Pancreas (tissue), 10 donors: ENCODE results near the gene OR8B4. TPM values are rescaled to one million over a fixed set of nuclear protein-coding genes. Genes with fewer than 3 reads are reported as not detected.
"Not testable (repeated sequence)": the region's sequence is repeated elsewhere in the genome, so short reads cannot be mapped to it uniquely, and the experiment has no call there.

Experiments
- ATAC-seq, 4 donors: fragments of 200-7000 bp; cut with Tn5 transposase; one replicate each; pipeline versions ENCODE4 v1.8.0 to v1.9.1; 2020; ENCODE audit warnings: mild to moderate bottlenecking in 4 of 4, moderate library complexity in 4 of 4
- DNase-seq, 6 donors: peaks; one replicate each; pipeline ENCODE4 v3.0.0-alpha.2; 2020
- FAIRE-seq: peaks from 2 replicates; lab custom pipeline; 2012; peaks lifted over from hg19 to GRCh38; lab: Jason Lieb, UNC
- H3K27ac ChIP-seq, 4 donors: fragments of 200-600 bp; sonication (generic); 1 replicate in 3 of 4; 2 replicates in 1 of 4; pipeline versions ENCODE4 v1.5.0 to v1.8.0; 2020
- H3K27me3 ChIP-seq, 4 donors: fragments of 200-600 bp; one replicate each; pipeline ENCODE4 v1.8.0; 2021
- H3K36me3 ChIP-seq, 3 donors: fragments of 200-600 bp; sonication (generic) in 1 of 3; one replicate each; pipeline versions ENCODE4 v1.5.0 to v1.8.0; 2020 to 2021
- H3K4me1 ChIP-seq, 3 donors: fragments of 200-600 bp; one replicate each; pipeline ENCODE4 v1.8.0; 2021
- H3K4me3 ChIP-seq, 4 donors: fragments of 200-600 bp; sonication (generic) in 2 of 4; one replicate each; pipeline versions ENCODE4 v1.5.0 to v1.8.0; 2020 to 2021
- H3K9me3 ChIP-seq, 4 donors: fragments of 200-600 bp; one replicate each; pipeline ENCODE4 v1.8.0; 2021
- CTCF ChIP-seq, 4 donors: fragments of 200-600 bp; sonication (generic) in 3 of 4; IDR thresholded peaks; one replicate each; pipeline versions ENCODE4 v1.5.0 to v1.8.0; 2021; ENCODE audit warnings: antibody characterized with exemption in 4 of 4
- WGBS, 2 donors: extraction: QIAGEN DNeasy Blood & Tissue Kit; methylation state at CpG; one replicate each; pipeline ENCODE4 v1.1.7; 2013; 5-methylcytosine and 5-hydroxymethylcytosine counted together
- intact Hi-C, 3 donors: fragments of 100-400 bp; cut with DNase I; formaldehyde crosslinking; loops; one replicate each; pipeline versions ENCODE4 v1.11.1 to v1.14.2; 2022
- polyA plus RNA-seq, 2 donors: library from polyadenylated mRNA; stranded (reverse); fragments of 200-250 nt; gene quantifications; one replicate each; pipeline ENCODE4 v1.2.3, GENCODE V29; 2013
- total RNA-seq, 6 donors: library from RNA; stranded (reverse); fragmentation: NEBNext Ultra II Directional in 4 of 6; extraction: Animal tissue kit (Norgen Biotek cat#: 25700) in 4 of 6; gene quantifications; one replicate each; pipeline versions ENCODE4 v1.2.1 to v1.2.4, GENCODE V29; 2021 to 2023
- donor health status: healthy with polysubstance abuse.
- donor health status: DM: no; HTN: no; CAD: no; lungs with moderate emphysema.
- donor health status: DM: no; HTN: no; CAD: no.
- donor health status: control.
- donor health status: control.
- donor health status: Bipolar disorder and iron deficiency.
- donor health status: DM: yes; HTN: yes; CAD: no.
- donor health status: DM: no; HTN: no; CAD: no.
- donor health status: DM: no; HTN: no; CAD: no.
- donor health status: DM: yes; HTN: yes; CAD: no.

OR8B4 gene
- total and polyA plus RNA-seq, 8 donors = not detected

- Histone ChIP-seq H3K4me1 (no peaks in the 10 kb centered on the region), H3K4me3 (no peak overlapping the region), H3K36me3 (no peaks in the 10 kb centered on the region), H3K27me3 (no peaks in the 10 kb centered on the region), H3K27ac (no peak overlapping the region), H3K9me3 (no peaks in the 10 kb centered on the region)
- no peak for FAIRE-seq
- ATAC-seq = no peak
- no peak for DNase-seq
- WGBS, 2 donors = 64 to 69% methylated on average over 4 of the region's 4 CpGs
- no peak for TF ChIP-seq CTCF (IDR thresholded peaks at IDR 0.05)
- intact Hi-C loops = no loop called here
Observed at GRCh38 chr11:124421043-124421442, 3.6 kb downstream of the OR8B4 start.

- ATAC-seq (peak in 3 of 4 donors; percentile 54 to 67 (median 54)), FAIRE-seq (peak; percentile 45), DNase-seq (no peak)
- intact Hi-C loops = no loop called here
- 14 to 20% methylated on average over 5 of the region's 5 CpGs for WGBS, 2 donors
- no peak overlapping the region for H3K27ac ChIP-seq
- peak; percentile 23 to 58 (median 49) for TF ChIP-seq CTCF (IDR thresholded peaks at IDR 0.05)
- H3K27me3 ChIP-seq = peaks cover 0 to 7% (median 0%) of the 10 kb centered on the region in 4 donors
- no peaks in the 10 kb centered on the region for H3K9me3 ChIP-seq
- H3K4me3 ChIP-seq = no peak overlapping the region
- H3K36me3 ChIP-seq = no peaks in the 10 kb centered on the region
- H3K4me1 ChIP-seq = no peaks in the 10 kb centered on the region
Observed at GRCh38 chr11:124415356-124415923, 9.2 kb downstream of the OR8B4 start.

GRCh38 chr11:124409906-124410305, 14.8 kb downstream of the OR8B4 start:
- peaks cover 0 to 8% (median 0%) of the 10 kb centered on the region in 4 donors for H3K27me3 ChIP-seq
- TF ChIP-seq CTCF (IDR thresholded peaks at IDR 0.05) = no peak
- no peak for FAIRE-seq

GRCh38 chr11:124405581-124405980, 19.1 kb downstream of the OR8B4 start:
- no peak overlapping the region for H3K27ac ChIP-seq
- intact Hi-C loops = no loop called here
- H3K27me3 ChIP-seq = peaks cover 0 to 3% (median 0%) of the 10 kb centered on the region in 4 donors
- FAIRE-seq = no peak
- H3K9me3 ChIP-seq = no peaks in the 10 kb centered on the region
- DNase-seq = no peak
- no peak for TF ChIP-seq CTCF (IDR thresholded peaks at IDR 0.05)
- no peak for ATAC-seq
- H3K4me1 ChIP-seq = no peaks in the 10 kb centered on the region
- 56 to 57% methylated on average over 2 of the region's 2 CpGs for WGBS, 2 donors
- H3K36me3 ChIP-seq = no peaks in the 10 kb centered on the region
- no peak overlapping the region for H3K4me3 ChIP-seq

More at GRCh38 chr11:124409906-124410305, 14.8 kb downstream of the OR8B4 start:
- Histone ChIP-seq H3K36me3 (no peaks in the 10 kb centered on the region), H3K27ac (no peak overlapping the region), H3K4me1 (no peaks in the 10 kb centered on the region), H3K4me3 (no peak overlapping the region), H3K9me3 (no peaks in the 10 kb centered on the region)
- intact Hi-C loops = no loop called here
- WGBS, 2 donors = 68 to 79% methylated on average over 7 of the region's 7 CpGs
- DNase-seq = no peak
- ATAC-seq = no peak

GRCh38 chr11:124403186-124403585, 21.5 kb downstream of the OR8B4 start:
- FAIRE-seq, DNase-seq, intact Hi-C loops, H3K4me3 ChIP-seq, H3K27me3 ChIP-seq, ATAC-seq, H3K9me3 ChIP-seq, H3K36me3 ChIP-seq, H3K4me1 ChIP-seq, H3K27ac ChIP-seq: not testable (repeated sequence)
- 89 to 98% methylated on average over 12 to 26 of the region's 27 CpGs for WGBS, 2 donors
